HEK293T (cell line): ENCODE results near the gene ABI3BP.

Experiments used
- CTCF ChIA-PET: fragments of 350-600 bp; formaldehyde crosslinking; extraction: SDS; loops from one replicate; lab custom pipeline; 2021; ENCODE audit warnings: antibody characterized with exemption, inconsistent platforms; lab: Yijun Ruan, JAX
- POLR2A ChIA-PET: fragments of 350-600 bp; formaldehyde crosslinking; extraction: SDS; loops from one replicate; lab custom pipeline; 2020; ENCODE audit warnings: antibody characterized with exemption, inconsistent platforms; lab: Yijun Ruan, JAX
- DNase-seq: peaks from one replicate; pipeline ENCODE4 v3.0.0; 2012; ENCODE audit warnings: mixed read lengths; ENCODE audit errors: extremely low spot score
- ARNT ChIP-seq: fragments of 450-650 bp; IDR thresholded peaks from 2 replicates; pipeline ENCODE4 v1.6.1; 2017; ENCODE audit warnings: mild to moderate bottlenecking
- BHLHE40 ChIP-seq: fragments of 450-650 bp; IDR thresholded peaks from 2 replicates; pipeline ENCODE4 v1.6.1; 2016; ENCODE audit warnings: mild to moderate bottlenecking, moderate library complexity, borderline replicate concordance
- CTBP1 ChIP-seq: fragments of 450-650 bp; IDR thresholded peaks from 2 replicates; pipeline ENCODE4 v1.6.1; 2016; ENCODE audit warnings: borderline replicate concordance
- ELF4 ChIP-seq: fragments of 450-650 bp; IDR thresholded peaks from 2 replicates; pipeline ENCODE4 v1.6.1; 2017; ENCODE audit warnings: antibody characterized with exemption
- FOXA1 ChIP-seq: fragments of 450-650 bp; IDR thresholded peaks from 2 replicates; pipeline ENCODE4 v1.6.1; 2016; ENCODE audit warnings: mild to moderate bottlenecking
- FOXK2 ChIP-seq: fragments of 450-650 bp; IDR thresholded peaks from 2 replicates; pipeline ENCODE4 v1.6.1; 2016; ENCODE audit warnings: mild to moderate bottlenecking
- FOXM1 ChIP-seq: fragments of 450-650 bp; IDR thresholded peaks from 2 replicates; pipeline ENCODE4 v1.6.1; 2017; ENCODE audit warnings: mild to moderate bottlenecking, borderline replicate concordance
- HDGF ChIP-seq: fragments of 450-650 bp; IDR thresholded peaks from 2 replicates; pipeline ENCODE4 v1.6.1; 2017; ENCODE audit warnings: antibody characterized with exemption, borderline replicate concordance
- L3MBTL2 ChIP-seq: fragments of 450-650 bp; conservative IDR thresholded peaks from 2 replicates; pipeline ENCODE4 v1.6.1; 2016; ENCODE audit warnings: mild to moderate bottlenecking
- LEF1 ChIP-seq: fragments of 450-650 bp; IDR thresholded peaks from 2 replicates; pipeline ENCODE4 v1.6.1; 2017; ENCODE audit warnings: mild to moderate bottlenecking, borderline replicate concordance
- NFRKB ChIP-seq: fragments of 450-650 bp; IDR thresholded peaks from 2 replicates; pipeline ENCODE4 v1.6.1; 2016; ENCODE audit warnings: mild to moderate bottlenecking, moderate library complexity
- SP1 ChIP-seq: fragments of 450-650 bp; IDR thresholded peaks from 2 replicates; pipeline ENCODE4 v1.6.1; 2017
- SUZ12 ChIP-seq: fragments of 450-650 bp; IDR thresholded peaks from 2 replicates; pipeline ENCODE4 v1.6.1; 2016; ENCODE audit warnings: mild to moderate bottlenecking
- TARDBP ChIP-seq: fragments of 450-650 bp; IDR thresholded peaks from 2 replicates; pipeline ENCODE4 v1.6.1; 2016
- ZNF384 ChIP-seq: fragments of 450-650 bp; IDR thresholded peaks from 2 replicates; pipeline ENCODE4 v1.6.1; 2016
- TF ChIP-seq, protein P1 (sequence below): fragments of 450-650 bp; IDR thresholded peaks from 2 replicates; pipeline ENCODE4 v1.6.1; 2016

ABI3BP gene

DNA sequence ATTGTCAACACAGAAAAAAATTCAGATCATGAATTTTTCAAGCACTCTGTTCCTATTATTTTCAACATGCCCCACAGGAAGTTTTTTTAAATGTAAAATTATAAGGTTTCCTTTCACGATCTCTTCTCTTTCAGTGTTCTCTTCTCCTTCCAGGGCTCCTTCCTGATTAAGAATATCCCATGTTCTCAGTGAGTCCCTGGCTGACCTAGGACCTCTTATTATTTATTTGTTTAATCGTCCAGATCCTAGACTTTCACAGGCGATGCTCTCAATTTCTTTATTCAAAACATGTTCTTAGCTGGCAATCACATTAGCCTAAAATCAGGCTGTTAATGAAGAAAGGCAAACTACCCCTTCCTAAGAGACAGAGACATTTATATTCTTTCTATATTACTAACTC is 124.3 kb downstream of the ABI3BP start:
- ChIA-PET POLR2A (no interaction called here), CTCF (no interaction called here)
- TF ChIP-seq L3MBTL2 (no peak), FOXM1 (no peak), LEF1 (no peak), NFRKB (no peak), SUZ12 (no peak), ELF4 (no peak), TARDBP (no peak), CTBP1 (no peak), FOXA1 (no peak), SP1 (no peak), FOXK2 (no peak), ZNF384 (no peak), BHLHE40 (no peak), ARNT (no peak), HDGF (no peak)
- TF ChIP-seq, protein P1, sequence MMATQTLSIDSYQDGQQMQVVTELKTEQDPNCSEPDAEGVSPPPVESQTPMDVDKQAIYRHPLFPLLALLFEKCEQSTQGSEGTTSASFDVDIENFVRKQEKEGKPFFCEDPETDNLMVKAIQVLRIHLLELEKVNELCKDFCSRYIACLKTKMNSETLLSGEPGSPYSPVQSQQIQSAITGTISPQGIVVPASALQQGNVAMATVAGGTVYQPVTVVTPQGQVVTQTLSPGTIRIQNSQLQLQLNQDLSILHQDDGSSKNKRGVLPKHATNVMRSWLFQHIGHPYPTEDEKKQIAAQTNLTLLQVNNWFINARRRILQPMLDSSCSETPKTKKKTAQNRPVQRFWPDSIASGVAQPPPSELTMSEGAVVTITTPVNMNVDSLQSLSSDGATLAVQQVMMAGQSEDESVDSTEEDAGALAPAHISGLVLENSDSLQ = no peak
- DNase-seq = no peak

DNA sequence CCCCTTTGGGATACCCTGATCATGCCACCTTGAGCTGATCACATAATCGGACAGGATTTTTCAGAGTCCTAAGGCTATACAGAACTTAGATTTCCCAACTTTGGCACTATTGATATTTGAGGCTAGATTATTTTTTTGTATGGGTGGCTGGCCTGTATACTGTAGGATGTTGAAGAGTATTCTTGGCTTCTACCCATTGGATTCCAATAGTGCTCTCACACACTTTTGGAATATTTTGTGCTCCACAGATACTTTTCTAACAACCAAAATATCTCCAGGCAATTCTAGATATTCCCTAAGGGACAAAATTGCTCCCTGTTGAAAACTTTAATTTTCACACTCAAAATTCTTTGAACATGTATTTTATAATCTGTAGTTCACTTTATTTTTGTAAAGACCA is 125.1 kb downstream of the ABI3BP start:
- TF ChIP-seq, protein P1 = no peak
- no peak for TF ChIP-seq BHLHE40
- TF ChIP-seq CTBP1 = no peak
- no peak for TF ChIP-seq ELF4
- TF ChIP-seq TARDBP = no peak
- TF ChIP-seq NFRKB = no peak
- no peak for TF ChIP-seq ZNF384
- TF ChIP-seq L3MBTL2 = no peak
- no peak for TF ChIP-seq SUZ12
- TF ChIP-seq LEF1 = no peak
- TF ChIP-seq SP1 = no peak
- no peak for TF ChIP-seq FOXK2
- no peak for TF ChIP-seq ARNT
- TF ChIP-seq HDGF = no peak
- no peak for TF ChIP-seq FOXA1
- TF ChIP-seq FOXM1 = no peak
- ChIA-PET POLR2A (no interaction called here), CTCF (interaction anchor here (0.6 kb wide), 1 partner anchor 10 kb away, joined by 7 read pairs; no protein-coding TSS in a partner anchor)
- no peak for DNase-seq

DNA sequence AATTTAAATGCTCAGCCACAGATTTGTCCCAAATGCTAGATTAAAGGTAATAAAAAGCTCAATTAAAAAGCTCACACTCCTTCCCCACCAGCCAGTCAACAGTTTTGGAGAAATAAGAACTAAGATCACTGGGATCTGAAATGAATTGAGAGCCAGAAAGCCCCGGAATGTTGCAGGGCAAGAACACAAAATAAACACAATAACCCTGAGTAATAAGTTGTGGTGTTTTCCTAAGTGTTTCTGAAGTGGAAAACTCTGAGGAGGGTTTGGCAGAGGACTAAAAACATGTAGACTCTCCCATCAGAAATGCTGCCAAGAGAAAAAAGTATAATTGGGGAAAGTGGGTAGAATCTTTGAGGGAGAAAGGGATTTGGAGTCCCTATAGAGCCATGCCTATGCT is 127.8 kb downstream of the ABI3BP start:
- no peak for DNase-seq
- POLR2A ChIA-PET = no interaction called here
- CTCF ChIA-PET = interaction anchor here (0.6 kb wide), 1 partner anchor 126 kb away, joined by 3 read pairs; no protein-coding TSS in a partner anchor
- no peak for TF ChIP-seq FOXK2
- TF ChIP-seq SUZ12 = no peak
- no peak for TF ChIP-seq NFRKB
- TF ChIP-seq LEF1 = no peak
- no peak for TF ChIP-seq ELF4

DNA sequence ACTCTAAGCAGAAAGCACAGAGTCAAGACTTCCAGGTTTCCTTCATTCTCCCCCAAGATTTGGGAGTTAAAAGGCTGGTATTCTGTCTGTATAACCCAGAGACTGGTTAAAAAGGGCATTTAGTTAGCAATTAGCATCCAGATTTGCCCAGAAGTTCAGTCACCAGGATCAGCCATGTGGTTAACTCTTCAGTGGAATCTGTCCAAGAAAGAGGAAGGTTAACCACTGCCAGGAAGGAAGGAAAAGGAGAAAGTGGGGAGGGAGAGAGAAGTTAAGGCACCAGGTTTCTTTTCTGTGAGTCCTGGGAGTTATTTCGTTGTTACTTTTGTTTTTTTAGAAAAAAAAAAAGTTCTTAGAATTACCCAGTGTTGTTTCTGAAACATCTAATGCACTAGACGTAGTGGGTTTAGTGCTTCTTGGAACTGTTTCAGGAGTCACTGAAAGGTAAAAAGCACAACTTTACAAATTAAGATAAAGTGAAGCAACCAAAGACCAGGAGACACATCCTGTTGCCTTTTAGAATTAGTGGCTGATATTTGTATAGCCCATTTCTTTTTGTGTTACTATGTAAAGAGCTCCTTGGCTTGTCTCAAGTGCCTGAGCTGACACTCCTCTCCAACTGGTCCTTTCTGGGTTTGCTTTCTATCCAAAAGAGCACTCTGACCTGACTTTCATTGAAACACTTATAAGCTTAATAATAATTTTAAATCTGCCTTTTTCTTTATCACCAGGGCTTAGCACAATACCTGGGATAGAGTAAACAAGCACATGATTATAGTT is 128.6 kb downstream of the ABI3BP start:
- POLR2A ChIA-PET = no interaction called here
- CTCF ChIA-PET = interaction anchor here (0.5 to 0.6 kb wide), 2 partner anchors 23 to 125 kb away, joined by 3 read pairs; no protein-coding TSS in a partner anchor
- no peak for DNase-seq
- TF ChIP-seq LEF1 (no peak), L3MBTL2 (no peak), SP1 (no peak)

DNA sequence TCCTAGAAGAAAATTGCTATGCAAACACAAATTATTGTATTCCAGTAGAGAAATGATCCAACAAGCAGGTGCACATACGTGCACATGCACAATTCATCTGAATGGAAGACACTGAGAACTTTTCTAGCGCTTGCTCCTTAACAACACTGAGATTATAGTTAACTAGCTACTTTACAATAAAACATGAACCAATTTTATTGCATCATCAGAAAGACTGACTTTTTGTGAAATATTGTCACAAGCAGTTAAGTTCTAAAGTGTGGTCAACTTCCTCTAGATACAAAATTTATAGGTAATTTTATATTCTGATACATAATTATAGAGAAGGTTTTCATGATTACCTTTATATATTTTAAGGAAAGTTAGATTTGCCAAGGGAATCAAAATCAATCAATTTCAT is 135.4 kb downstream of the ABI3BP start:
- CTCF ChIA-PET = no interaction called here
- POLR2A ChIA-PET = no interaction called here
- no peak for DNase-seq
- TF ChIP-seq HDGF (no peak), FOXM1 (no peak), CTBP1 (no peak), NFRKB (no peak), FOXK2 (no peak)
- TF ChIP-seq, protein P1 = no peak

DNA sequence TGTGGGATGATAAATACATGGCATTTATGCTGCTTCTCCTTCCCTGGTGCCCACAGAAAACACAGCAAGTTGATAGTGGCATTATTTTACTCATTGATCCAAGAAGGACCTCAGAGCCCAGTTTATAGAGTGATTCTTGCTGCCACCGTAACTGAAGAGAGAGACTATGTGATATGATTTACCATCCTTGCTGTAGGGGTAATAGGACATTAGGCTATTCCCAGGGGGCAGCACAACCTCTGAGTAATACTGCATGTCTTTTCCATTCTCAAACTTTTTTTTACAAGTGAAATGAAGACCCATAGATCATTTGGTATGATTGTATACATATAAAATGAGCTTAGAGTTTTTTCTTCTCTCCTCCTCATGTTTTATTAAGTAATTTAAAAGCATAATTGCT is 136.4 kb downstream of the ABI3BP start:
- TF ChIP-seq, protein P1 = no peak
- TF ChIP-seq BHLHE40 (no peak), FOXM1 (no peak)
- DNase-seq = no peak
- ChIA-PET CTCF (no interaction called here), POLR2A (no interaction called here)
